Epithelial cell of proximal tubule (primary cell): ENCODE results near the gene HAL. TPM values are rescaled to one million over a fixed set of nuclear protein-coding genes. Genes with fewer than 3 reads are reported as not detected.
A peak's percentile ranks its signal among the peaks of the same experiment; 100 is the strongest.

ENCODE experiments used
- DNase-seq: peaks from one replicate; pipeline ENCODE4 v3.0.0-alpha.2; 2011; ENCODE audit warnings: low read depth
- H3K4me3 ChIP-seq: 2 replicates; pipeline ENCODE4 v1.5.1; 2011; ENCODE audit warnings: low read depth, mild to moderate bottlenecking, low read length
- CTCF ChIP-seq: conservative IDR thresholded peaks from 2 replicates; pipeline ENCODE4 v1.5.1; 2012; ENCODE audit warnings: low read depth, mild to moderate bottlenecking, low read length
- total RNA-seq: library from RNA; depleted of rRNA; stranded (reverse); fragments of >200 nt; gene quantifications from 2 replicates; pipeline ENCODE4 v1.2.3, GENCODE V29; 2015

Gene HAL
- total RNA-seq, 1 donor from 2014 or later, result 0.23 TPM

DNA sequence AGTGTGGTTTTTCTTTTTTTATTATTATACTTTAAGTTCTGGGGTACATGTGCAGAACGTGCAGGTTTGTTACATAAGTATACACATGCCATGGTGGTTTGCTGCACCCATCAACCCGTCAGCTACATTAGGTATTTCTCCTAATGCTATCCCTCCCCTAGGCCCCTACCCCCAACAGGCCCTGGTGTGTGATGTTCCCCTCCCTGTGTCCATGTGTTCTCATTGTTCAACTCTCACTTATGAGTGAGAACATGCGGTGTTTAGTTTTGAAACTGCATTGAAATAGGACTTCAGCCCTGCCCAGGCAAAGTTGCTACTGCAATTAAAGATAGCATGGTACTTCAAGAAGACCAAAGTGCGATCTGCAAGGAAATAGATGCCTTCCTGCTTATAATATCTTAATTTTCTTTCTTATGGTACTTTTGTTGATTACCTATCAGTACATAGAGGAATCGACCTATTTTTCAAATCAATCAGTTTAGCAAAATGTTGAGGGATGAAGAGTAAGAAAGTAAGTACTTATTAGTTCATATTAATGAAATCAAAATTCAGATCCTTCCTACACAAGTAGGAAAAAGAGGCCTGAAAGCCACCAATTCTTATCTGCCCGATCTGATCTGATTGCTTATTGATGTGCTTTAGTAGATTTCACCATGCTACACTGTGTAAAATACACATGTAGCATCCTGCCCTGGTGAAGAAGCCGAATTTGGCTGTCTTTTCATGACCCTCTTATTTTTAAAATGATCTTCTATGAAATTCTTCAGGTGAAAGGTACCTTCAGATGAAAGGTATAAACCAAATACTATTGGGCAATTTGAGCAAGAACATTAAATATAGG, 37.6 kb upstream of the HAL start:
- TF ChIP-seq CTCF, result no peak
- no peak for DNase-seq

DNA sequence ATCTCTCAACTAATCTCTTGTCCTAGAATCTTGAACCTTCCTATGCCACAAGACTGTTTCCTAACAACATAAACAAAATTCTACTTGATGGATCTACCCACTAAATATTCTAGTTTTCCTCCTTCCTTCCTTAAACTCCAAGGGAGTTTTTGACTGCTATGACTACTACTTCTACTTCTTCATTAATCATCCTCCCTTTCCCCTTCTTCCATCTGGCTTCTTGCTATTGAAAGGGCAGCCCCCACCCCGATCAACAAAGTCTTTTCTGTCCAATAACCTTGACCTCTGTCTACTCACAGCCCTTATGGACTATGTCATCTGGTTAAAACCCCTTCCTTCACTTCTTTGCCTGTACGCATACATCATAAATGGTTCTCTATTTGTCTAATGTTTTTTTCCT, 33.7 kb upstream of the HAL start:
- no peak for TF ChIP-seq CTCF
- no peak overlapping the region for H3K4me3 ChIP-seq
- no peak for DNase-seq

More for the DNA sequence above, 37.6 kb upstream of the HAL start:
- H3K4me3 ChIP-seq, result peak overlapping the region; percentile 95

- H3K4me3 ChIP-seq, result no peak overlapping the region
- no peak for TF ChIP-seq CTCF
- DNase-seq, result no peak
Observed at GRCh38 chr12:96028538-96028937, 32.4 kb upstream of the HAL start.

DNA sequence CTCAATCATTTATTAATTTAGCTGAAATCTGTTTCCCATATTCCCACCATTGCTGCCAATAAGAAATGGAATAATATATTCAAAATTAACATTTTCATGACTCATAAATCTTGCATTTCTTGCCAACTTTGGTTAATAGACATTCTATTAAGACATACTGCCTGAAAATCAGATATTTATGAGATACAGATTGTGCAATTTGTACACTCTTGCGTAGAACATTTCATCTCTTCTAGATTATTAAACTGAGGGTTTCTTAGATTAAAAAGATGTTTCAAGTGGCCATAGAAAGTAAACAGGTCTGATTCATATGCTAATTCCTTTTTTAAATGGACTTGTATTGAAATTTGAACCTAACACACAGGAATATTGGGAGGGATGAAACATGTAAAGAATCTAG, 30.2 kb upstream of the HAL start:
- no peak for DNase-seq
- no peak overlapping the region for H3K4me3 ChIP-seq
- TF ChIP-seq CTCF, result no peak

GRCh38 chr12:96025518-96025917, 29.4 kb upstream of the HAL start:
- DNase-seq, result no peak
- no peak for TF ChIP-seq CTCF
- no peak overlapping the region for H3K4me3 ChIP-seq

- DNase-seq, result no peak
- H3K4me3 ChIP-seq, result no peak overlapping the region
- no peak for TF ChIP-seq CTCF
Observed at GRCh38 chr12:96020314-96021003, 24.3 kb upstream of the HAL start.
